Measurements from ENCODE around the gene ZBTB12. TPM values are rescaled to one million over a fixed set of nuclear protein-coding genes. Genes with fewer than 3 reads are reported as not detected.
A peak's percentile ranks its signal among the peaks of the same experiment; 100 is the strongest.

The ZBTB12 gene
- total and polyA plus RNA-seq, 2 of the 13 experiments (the other 11 are each of a cell fraction or from before 2014, with no cell fraction given) = 4.8 to 6.0 TPM

DNA sequence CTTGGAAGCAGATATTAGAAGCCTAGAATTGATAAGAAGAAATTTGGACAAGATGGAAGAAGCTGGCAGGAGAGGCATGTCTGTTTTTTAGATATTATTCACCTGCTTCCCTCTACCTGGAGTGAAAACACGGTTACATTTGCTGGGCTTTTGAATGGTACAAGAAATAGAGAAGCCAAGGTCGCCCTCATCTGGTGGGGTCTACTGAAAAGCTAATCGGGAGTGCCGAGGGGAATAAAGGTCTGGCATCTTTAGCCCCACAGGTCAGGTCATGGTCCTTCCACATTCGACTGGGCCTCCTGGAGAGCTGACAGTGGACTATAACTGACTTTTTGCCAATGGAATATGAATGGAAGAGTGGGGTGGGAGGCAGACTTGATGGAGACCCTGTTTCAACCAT lies 21.1 kb upstream of the ZBTB12 start:
- peak; percentile 88 for FAIRE-seq
- H3K4me2 ChIP-seq (ENCODE audit: low read depth, low read length) = peak overlapping the region; percentile 49
- H3K27ac ChIP-seq (ENCODE audit: extremely low read length, insufficient read depth, low read length) = no peak overlapping the region
- no peak overlapping the region for H3K9ac ChIP-seq (ENCODE audit: insufficient read depth, low read depth, low read length)
- ChIA-PET CTCF (ENCODE audit: low intra/inter-chr PET ratio, low total read pairs) (interaction anchor here (1.2 kb wide), 1 partner anchor 29 kb away, joined by 5 read pairs; no protein-coding TSS in a partner anchor), POLR2A (interaction anchor here (0.6 to 5.6 kb wide), 19 partner anchors 10 to 258 kb away, joined by 3 to 35 read pairs (median 5); partner anchors contain the start of genes CFB, GPANK1, HSPA1A and HSPA1B)
- no peaks in the 10 kb centered on the region for H3K9me3 ChIP-seq (ENCODE audit: low read length)
- H3K27me3 ChIP-seq (ENCODE audit: control insufficient read depth in 1 of 2, insufficient read depth in 2 of 2, low read length in 2 of 2) = no peaks in the 10 kb centered on the region; a peak in 1 of 5 replicates
- WGBS (ENCODE audit: low lambda C conversion rate) = 0% methylated on average over 5 of the region's 5 CpGs
- H2AFZ ChIP-seq (ENCODE audit: low read length) = no peak overlapping the region
- peak; percentile 44 for ATAC-seq
- intact Hi-C loops (cut with micrococcal nuclease; ENCODE audit: unreplicated experiment) = loop anchor here (2.0 to 10.0 kb wide), 3 partner anchors 20 to 148 kb away; partner anchors contain the start of genes VWA7 and ZBTB12
- H3K4me1 ChIP-seq (ENCODE audit: insufficient read depth, low read length) = peaks cover 80% of the 10 kb centered on the region
- no peaks in the 10 kb centered on the region for H3K36me3 ChIP-seq (replicated peaks in 1 of 2; ENCODE audit: control insufficient read depth in 1 of 2, insufficient read depth in 2 of 2, low read length in 2 of 2)
- DNase-seq (ENCODE audit: low spot score) = peak; percentile 73
- peaks cover 5% of the 10 kb centered on the region for H3K79me2 ChIP-seq (ENCODE audit: insufficient read depth, low read length)
- no TSS peak for BruUV-seq (replicated peaks)
- no peaks in the 10 kb centered on the region for H4K20me1 ChIP-seq (ENCODE audit: insufficient read depth, low read length)
- H3K4me3 ChIP-seq (replicated peaks in 1 of 3; ENCODE audit: insufficient read depth in 1 of 3, low read depth in 2 of 3, low read length in 3 of 3) = no peak overlapping the region
- in situ Hi-C loops (cut with HindIII; ENCODE audit: extremely low pct_ligation_motif_present, low pct_unique_long_range_greater_than_20kb) = loop anchor here (25.0 kb wide), 1 partner anchor 1039 kb away; the partner anchor contains the start of genes BRD2 and HLA-DMA
- TF ChIP-seq ZNF350 (CRISPR knock-in tag; IDR thresholded peaks at IDR 0.05; ENCODE audit: borderline replicate concordance, low read depth) (peak; percentile 30; the same call in 1 of the 2 replicates), SOX6 (IDR thresholded peaks at IDR 0.05) (no peak), SOX6 (CRISPR knock-in tag; IDR thresholded peaks at IDR 0.05) (0 out of 2 replicates have a peak, but pooled peaks have one; percentile 25), RAD21 (CRISPR knock-in tag; IDR thresholded peaks at IDR 0.05) (peak; percentile 77), KMT2B (CRISPR knock-in tag; IDR thresholded peaks at IDR 0.05) (no peak), RXRB (CRISPR knock-in tag; IDR thresholded peaks at IDR 0.05; ENCODE audit: borderline replicate concordance) (peak; percentile 32; the same call in 1 of the 2 replicates), FOXA3 (CRISPR knock-in tag; IDR thresholded peaks at IDR 0.05) (peak; percentile 9; the same call in 1 of the 2 replicates), SRY (CRISPR knock-in tag; IDR thresholded peaks at IDR 0.05) (no peak)
- TF ChIP-seq, protein P1, sequence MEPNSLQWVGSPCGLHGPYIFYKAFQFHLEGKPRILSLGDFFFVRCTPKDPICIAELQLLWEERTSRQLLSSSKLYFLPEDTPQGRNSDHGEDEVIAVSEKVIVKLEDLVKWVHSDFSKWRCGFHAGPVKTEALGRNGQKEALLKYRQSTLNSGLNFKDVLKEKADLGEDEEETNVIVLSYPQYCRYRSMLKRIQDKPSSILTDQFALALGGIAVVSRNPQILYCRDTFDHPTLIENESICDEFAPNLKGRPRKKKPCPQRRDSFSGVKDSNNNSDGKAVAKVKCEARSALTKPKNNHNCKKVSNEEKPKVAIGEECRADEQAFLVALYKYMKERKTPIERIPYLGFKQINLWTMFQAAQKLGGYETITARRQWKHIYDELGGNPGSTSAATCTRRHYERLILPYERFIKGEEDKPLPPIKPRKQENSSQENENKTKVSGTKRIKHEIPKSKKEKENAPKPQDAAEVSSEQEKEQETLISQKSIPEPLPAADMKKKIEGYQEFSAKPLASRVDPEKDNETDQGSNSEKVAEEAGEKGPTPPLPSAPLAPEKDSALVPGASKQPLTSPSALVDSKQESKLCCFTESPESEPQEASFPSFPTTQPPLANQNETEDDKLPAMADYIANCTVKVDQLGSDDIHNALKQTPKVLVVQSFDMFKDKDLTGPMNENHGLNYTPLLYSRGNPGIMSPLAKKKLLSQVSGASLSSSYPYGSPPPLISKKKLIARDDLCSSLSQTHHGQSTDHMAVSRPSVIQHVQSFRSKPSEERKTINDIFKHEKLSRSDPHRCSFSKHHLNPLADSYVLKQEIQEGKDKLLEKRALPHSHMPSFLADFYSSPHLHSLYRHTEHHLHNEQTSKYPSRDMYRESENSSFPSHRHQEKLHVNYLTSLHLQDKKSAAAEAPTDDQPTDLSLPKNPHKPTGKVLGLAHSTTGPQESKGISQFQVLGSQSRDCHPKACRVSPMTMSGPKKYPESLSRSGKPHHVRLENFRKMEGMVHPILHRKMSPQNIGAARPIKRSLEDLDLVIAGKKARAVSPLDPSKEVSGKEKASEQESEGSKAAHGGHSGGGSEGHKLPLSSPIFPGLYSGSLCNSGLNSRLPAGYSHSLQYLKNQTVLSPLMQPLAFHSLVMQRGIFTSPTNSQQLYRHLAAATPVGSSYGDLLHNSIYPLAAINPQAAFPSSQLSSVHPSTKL (CRISPR knock-in tag; IDR thresholded peaks at IDR 0.05) = peak; percentile 21; the same call in 1 of the 2 replicates
- TF ChIP-seq, protein P2, sequence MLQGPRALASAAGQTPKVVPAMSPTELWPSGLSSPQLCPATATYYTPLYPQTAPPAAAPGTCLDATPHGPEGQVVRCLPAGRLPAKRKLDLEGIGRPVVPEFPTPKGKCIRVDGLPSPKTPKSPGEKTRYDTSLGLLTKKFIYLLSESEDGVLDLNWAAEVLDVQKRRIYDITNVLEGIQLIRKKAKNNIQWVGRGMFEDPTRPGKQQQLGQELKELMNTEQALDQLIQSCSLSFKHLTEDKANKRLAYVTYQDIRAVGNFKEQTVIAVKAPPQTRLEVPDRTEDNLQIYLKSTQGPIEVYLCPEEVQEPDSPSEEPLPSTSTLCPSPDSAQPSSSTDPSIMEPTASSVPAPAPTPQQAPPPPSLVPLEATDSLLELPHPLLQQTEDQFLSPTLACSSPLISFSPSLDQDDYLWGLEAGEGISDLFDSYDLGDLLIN (CRISPR knock-in tag; IDR thresholded peaks at IDR 0.05; ENCODE audit: borderline replicate concordance) = no peak
- TF ChIP-seq, protein P3, sequence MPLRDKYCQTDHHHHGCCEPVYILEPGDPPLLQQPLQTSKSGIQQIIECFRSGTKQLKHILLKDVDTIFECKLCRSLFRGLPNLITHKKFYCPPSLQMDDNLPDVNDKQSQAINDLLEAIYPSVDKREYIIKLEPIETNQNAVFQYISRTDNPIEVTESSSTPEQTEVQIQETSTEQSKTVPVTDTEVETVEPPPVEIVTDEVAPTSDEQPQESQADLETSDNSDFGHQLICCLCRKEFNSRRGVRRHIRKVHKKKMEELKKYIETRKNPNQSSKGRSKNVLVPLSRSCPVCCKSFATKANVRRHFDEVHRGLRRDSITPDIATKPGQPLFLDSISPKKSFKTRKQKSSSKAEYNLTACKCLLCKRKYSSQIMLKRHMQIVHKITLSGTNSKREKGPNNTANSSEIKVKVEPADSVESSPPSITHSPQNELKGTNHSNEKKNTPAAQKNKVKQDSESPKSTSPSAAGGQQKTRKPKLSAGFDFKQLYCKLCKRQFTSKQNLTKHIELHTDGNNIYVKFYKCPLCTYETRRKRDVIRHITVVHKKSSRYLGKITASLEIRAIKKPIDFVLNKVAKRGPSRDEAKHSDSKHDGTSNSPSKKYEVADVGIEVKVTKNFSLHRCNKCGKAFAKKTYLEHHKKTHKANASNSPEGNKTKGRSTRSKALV (CRISPR knock-in tag; IDR thresholded peaks at IDR 0.05) = 0 out of 2 replicates have a peak, but pooled peaks have one; percentile 38
- TF ChIP-seq, protein P4, sequence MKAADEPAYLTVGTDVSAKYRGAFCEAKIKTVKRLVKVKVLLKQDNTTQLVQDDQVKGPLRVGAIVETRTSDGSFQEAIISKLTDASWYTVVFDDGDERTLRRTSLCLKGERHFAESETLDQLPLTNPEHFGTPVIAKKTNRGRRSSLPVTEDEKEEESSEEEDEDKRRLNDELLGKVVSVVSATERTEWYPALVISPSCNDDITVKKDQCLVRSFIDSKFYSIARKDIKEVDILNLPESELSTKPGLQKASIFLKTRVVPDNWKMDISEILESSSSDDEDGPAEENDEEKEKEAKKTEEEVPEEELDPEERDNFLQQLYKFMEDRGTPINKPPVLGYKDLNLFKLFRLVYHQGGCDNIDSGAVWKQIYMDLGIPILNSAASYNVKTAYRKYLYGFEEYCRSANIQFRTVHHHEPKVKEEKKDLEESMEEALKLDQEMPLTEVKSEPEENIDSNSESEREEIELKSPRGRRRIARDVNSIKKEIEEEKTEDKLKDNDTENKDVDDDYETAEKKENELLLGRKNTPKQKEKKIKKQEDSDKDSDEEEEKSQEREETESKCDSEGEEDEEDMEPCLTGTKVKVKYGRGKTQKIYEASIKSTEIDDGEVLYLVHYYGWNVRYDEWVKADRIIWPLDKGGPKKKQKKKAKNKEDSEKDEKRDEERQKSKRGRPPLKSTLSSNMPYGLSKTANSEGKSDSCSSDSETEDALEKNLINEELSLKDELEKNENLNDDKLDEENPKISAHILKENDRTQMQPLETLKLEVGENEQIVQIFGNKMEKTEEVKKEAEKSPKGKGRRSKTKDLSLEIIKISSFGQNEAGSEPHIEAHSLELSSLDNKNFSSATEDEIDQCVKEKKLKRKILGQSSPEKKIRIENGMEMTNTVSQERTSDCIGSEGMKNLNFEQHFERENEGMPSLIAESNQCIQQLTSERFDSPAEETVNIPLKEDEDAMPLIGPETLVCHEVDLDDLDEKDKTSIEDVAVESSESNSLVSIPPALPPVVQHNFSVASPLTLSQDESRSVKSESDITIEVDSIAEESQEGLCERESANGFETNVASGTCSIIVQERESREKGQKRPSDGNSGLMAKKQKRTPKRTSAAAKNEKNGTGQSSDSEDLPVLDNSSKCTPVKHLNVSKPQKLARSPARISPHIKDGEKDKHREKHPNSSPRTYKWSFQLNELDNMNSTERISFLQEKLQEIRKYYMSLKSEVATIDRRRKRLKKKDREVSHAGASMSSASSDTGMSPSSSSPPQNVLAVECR (CRISPR knock-in tag; IDR thresholded peaks at IDR 0.05; ENCODE audit: borderline replicate concordance) = 0 out of 2 replicates have a peak, but pooled peaks have one; percentile 15

Measured in HepG2 (cell line).